NB4 (cell line): ENCODE measurements around the gene NIT2.

ENCODE experiments used
- MYC ChIP-seq: IDR thresholded peaks from 2 replicates; pipeline ENCODE4 v1.6.1; 2011; ENCODE audit warnings: low read depth, low read length
- POLR2A ChIP-seq: IDR thresholded peaks from 2 replicates; pipeline ENCODE4 v1.6.1; 2011; ENCODE audit warnings: mild to moderate bottlenecking; ENCODE audit not compliant: insufficient read length; ENCODE audit errors: extremely low read depth
- TF ChIP-seq, protein P1 (sequence below): IDR thresholded peaks from one replicate; pipeline ENCODE4 v1.5.1; 2012; ENCODE audit warnings: low read depth, low read length

DNA sequence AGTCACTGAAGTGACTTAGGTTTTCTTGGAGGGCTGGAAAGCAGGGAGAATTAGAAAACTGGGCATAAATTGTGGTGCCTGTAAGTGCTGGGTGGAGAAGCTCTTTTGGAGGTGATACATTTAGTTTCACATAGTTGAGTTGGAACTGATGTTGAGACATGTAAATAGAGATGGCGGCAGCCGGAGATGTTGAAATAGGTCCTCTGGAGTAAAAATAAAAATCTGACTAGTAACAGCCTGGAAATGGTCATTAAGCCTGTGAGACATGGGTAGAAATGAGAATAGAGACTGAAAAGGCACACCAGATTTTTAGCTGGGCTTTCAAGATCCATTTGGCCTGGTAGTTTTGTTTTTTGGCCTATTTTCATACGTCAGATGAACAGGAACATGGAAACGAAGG is 2.9 kb upstream of the NIT2 start:
- TF ChIP-seq, protein P1, sequence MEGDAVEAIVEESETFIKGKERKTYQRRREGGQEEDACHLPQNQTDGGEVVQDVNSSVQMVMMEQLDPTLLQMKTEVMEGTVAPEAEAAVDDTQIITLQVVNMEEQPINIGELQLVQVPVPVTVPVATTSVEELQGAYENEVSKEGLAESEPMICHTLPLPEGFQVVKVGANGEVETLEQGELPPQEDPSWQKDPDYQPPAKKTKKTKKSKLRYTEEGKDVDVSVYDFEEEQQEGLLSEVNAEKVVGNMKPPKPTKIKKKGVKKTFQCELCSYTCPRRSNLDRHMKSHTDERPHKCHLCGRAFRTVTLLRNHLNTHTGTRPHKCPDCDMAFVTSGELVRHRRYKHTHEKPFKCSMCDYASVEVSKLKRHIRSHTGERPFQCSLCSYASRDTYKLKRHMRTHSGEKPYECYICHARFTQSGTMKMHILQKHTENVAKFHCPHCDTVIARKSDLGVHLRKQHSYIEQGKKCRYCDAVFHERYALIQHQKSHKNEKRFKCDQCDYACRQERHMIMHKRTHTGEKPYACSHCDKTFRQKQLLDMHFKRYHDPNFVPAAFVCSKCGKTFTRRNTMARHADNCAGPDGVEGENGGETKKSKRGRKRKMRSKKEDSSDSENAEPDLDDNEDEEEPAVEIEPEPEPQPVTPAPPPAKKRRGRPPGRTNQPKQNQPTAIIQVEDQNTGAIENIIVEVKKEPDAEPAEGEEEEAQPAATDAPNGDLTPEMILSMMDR = no peak
- TF ChIP-seq POLR2A (no peak), MYC (no peak)
